A549 (cell line): Measurements from ENCODE around the gene AMACR. TPM values are rescaled to one million over a fixed set of nuclear protein-coding genes. Genes with fewer than 3 reads are reported as not detected.

ENCODE experiments used
- ATAC-seq, 2 experiments: fragments of 200-7000 bp in 1 of 2; fragments of >200 bp in 1 of 2; cut with Nextera tagmentation in 1 of 2; cut with Tn5 transposase in 1 of 2; 3 replicates each; pipeline versions ENCODE4 v1.8.0 to v1.9.1; 2018 to 2020; ENCODE audit warnings: mild to moderate bottlenecking in 1 of 2, moderate library complexity in 1 of 2
- CTCF ChIA-PET: fragments of 300-600 bp; sonication (Branson Sonifier 250); formaldehyde crosslinking; extraction: SDS; loops from one replicate; lab custom pipeline; 2021; ENCODE audit warnings: antibody characterized with exemption, inconsistent platforms; lab: Yijun Ruan, JAX
- POLR2A ChIA-PET: fragments of 350-600 bp; formaldehyde crosslinking; extraction: SDS; loops from one replicate; lab custom pipeline; 2021; ENCODE audit warnings: antibody characterized with exemption, inconsistent platforms; lab: Yijun Ruan, JAX
- DNase-seq, 2 experiments: peaks; one replicate each; pipeline versions ENCODE4 v3.0.0 to v3.0.0-alpha.2; 2011 to 2016; ENCODE audit warnings: low read depth in 1 of 2, low spot score in 1 of 2
- FAIRE-seq: peaks from 2 replicates; lab custom pipeline; 2011; peaks lifted over from hg19 to GRCh38; lab: Jason Lieb, UNC
- H3K27ac ChIP-seq, 2 experiments: fragments of >200 bp; sonication (Bioruptor Twin); formaldehyde crosslinking; 3 replicates each; pipeline ENCODE4 v1.5.1; 2016 to 2017
- H3K4me1 ChIP-seq: fragments of >200 bp; sonication (Bioruptor Twin); formaldehyde crosslinking; 3 replicates; pipeline ENCODE4 v1.6.1; 2016
- H3K4me2 ChIP-seq: fragments of >200 bp; sonication (Bioruptor Twin); formaldehyde crosslinking; 3 replicates; pipeline ENCODE4 v1.6.1; 2016
- H3K4me3 ChIP-seq: fragments of >200 bp; sonication (Bioruptor Twin); formaldehyde crosslinking; 3 replicates; pipeline ENCODE4 v1.5.1; 2016
- H3K9me3 ChIP-seq: fragments of >200 bp; sonication (Bioruptor Twin); formaldehyde crosslinking; 3 replicates; pipeline ENCODE4 v1.6.1; 2016
- BCL3 ChIP-seq: fragments of >200 bp; sonication (Bioruptor Twin); formaldehyde crosslinking; IDR thresholded peaks from 3 replicates; pipeline ENCODE4 v1.6.1; 2016
- BHLHE40 ChIP-seq: IDR thresholded peaks from 2 replicates; pipeline ENCODE4 v1.6.1; 2012; ENCODE audit warnings: low read depth, low read length, inconsistent platforms
- CHD2 ChIP-seq: fragments of 150-350 bp; IDR thresholded peaks from 2 replicates; pipeline ENCODE4 v1.6.1; 2014; ENCODE audit warnings: low read length; ENCODE audit not compliant: partially characterized antibody
- CTCF ChIP-seq: fragments of >200 bp; sonication (Bioruptor Twin); formaldehyde crosslinking; IDR thresholded peaks from 3 replicates; pipeline ENCODE4 v1.5.1; 2016
- EP300 ChIP-seq, 2 experiments: fragments of >200 bp; sonication (Bioruptor Twin); formaldehyde crosslinking; IDR thresholded peaks; 2 replicates in 1 of 2; 3 replicates in 1 of 2; pipeline ENCODE4 v1.6.1; 2016 to 2017
- ESRRA ChIP-seq: fragments of 150-350 bp; IDR thresholded peaks from 2 replicates; pipeline ENCODE4 v1.6.1; 2014; ENCODE audit warnings: mild to moderate bottlenecking, low read length, borderline replicate concordance
- FOSB ChIP-seq: fragments of 250-450 bp; sonication (Bioruptor Pico); IDR thresholded peaks from 2 replicates; pipeline ENCODE4 v1.5.0; 2020; ENCODE audit warnings: mild to moderate bottlenecking, moderate library complexity
- FOSL2 ChIP-seq, 2 experiments: fragments of 450-650 bp in 1 of 2; fragments of >200 bp in 1 of 2; sonication (Bioruptor Twin) in 1 of 2; formaldehyde crosslinking; IDR thresholded peaks; 2 replicates each; pipeline versions ENCODE4 v1.5.0 to v1.6.1; 2016 to 2020; ENCODE audit warnings: mild to moderate bottlenecking in 1 of 2, moderate library complexity in 1 of 2
- JUNB ChIP-seq: fragments of >200 bp; sonication (Bioruptor Twin); formaldehyde crosslinking; IDR thresholded peaks from 2 replicates; pipeline ENCODE4 v1.6.1; 2016
- MAFK ChIP-seq: fragments of 450-650 bp; IDR thresholded peaks from 2 replicates; pipeline ENCODE4 v1.6.1; 2014; ENCODE audit not compliant: partially characterized antibody
- MAX ChIP-seq: IDR thresholded peaks from 2 replicates; pipeline ENCODE4 v1.6.1; 2012
- NFE2L2 ChIP-seq: fragments of 150-350 bp; conservative IDR thresholded peaks from 2 replicates; pipeline ENCODE4 v1.6.1; 2014; ENCODE audit warnings: low read length
- PHF8 ChIP-seq: fragments of 200-600 bp; sonication (generic); IDR thresholded peaks from 2 replicates; pipeline ENCODE4 v1.6.1; 2016; ENCODE audit warnings: low read depth, mild to moderate bottlenecking, antibody characterized with exemption, moderate library complexity, borderline replicate concordance
- POLR2A ChIP-seq: IDR thresholded peaks from 2 replicates; pipeline ENCODE4 v1.6.1; 2012; ENCODE audit warnings: mild to moderate bottlenecking, low read length
- RAD21 ChIP-seq, 2 experiments: fragments of >200 bp in 1 of 2; sonication (Bioruptor Twin) in 1 of 2; formaldehyde crosslinking in 1 of 2; IDR thresholded peaks in 1 of 2; conservative IDR thresholded peaks in 1 of 2; 2 replicates in 1 of 2; 3 replicates in 1 of 2; pipeline ENCODE4 v1.6.1; 2012 to 2018; ENCODE audit warnings: inconsistent platforms in 1 of 2
- RARB ChIP-seq: fragments of 250-450 bp; sonication (Bioruptor Pico); IDR thresholded peaks from 2 replicates; pipeline ENCODE4 v1.8.0; 2021; ENCODE audit warnings: mild to moderate bottlenecking, moderate library complexity
- RCOR1 ChIP-seq: fragments of 150-350 bp; IDR thresholded peaks from 2 replicates; pipeline ENCODE4 v1.6.1; 2014; ENCODE audit warnings: antibody characterized with exemption, low read length, low read depth
- RFX5 ChIP-seq: fragments of 450-650 bp; IDR thresholded peaks from 2 replicates; pipeline ENCODE4 v1.7.1; 2014; ENCODE audit warnings: antibody characterized with exemption, mild to moderate bottlenecking, moderate library complexity
- RNF2 ChIP-seq: fragments of 200-600 bp; sonication (generic); IDR thresholded peaks from 2 replicates; pipeline ENCODE4 v1.6.1; 2016; ENCODE audit warnings: low read depth, mild to moderate bottlenecking, antibody characterized with exemption, moderate library complexity, borderline replicate concordance
- SREBF2 ChIP-seq: fragments of 450-650 bp; IDR thresholded peaks from 2 replicates; pipeline ENCODE4 v1.6.1; 2014; ENCODE audit warnings: mild to moderate bottlenecking, moderate library complexity
- ZC3H11A ChIP-seq: fragments of 450-650 bp; IDR thresholded peaks from 2 replicates; pipeline ENCODE4 v1.6.1; 2014; ENCODE audit warnings: antibody characterized with exemption, mild to moderate bottlenecking
- ZSCAN20 ChIP-seq: fragments of 250-450 bp; sonication (Bioruptor Pico); IDR thresholded peaks from 2 replicates; pipeline ENCODE4 v1.8.0; 2022; ENCODE audit warnings: mild to moderate bottlenecking, moderate library complexity
- WGBS: methylation state at CpG from one replicate; pipeline ENCODE4 v1.1.6; 2017; ENCODE audit errors: missing lambda C conversion rate; 5-methylcytosine and 5-hydroxymethylcytosine counted together
- polyA plus RNA-seq, 4 experiments: library from polyadenylated mRNA; depleted of rRNA in 3 of 4; stranded (reverse); fragments of >200 nt; fragmentation: RNase III in 1 of 4; extraction: RNeasy Plus Mini Kit Qiagen cat#74134 plus additional on column Dnase treatment in 1 of 4; gene quantifications; 2 replicates in 3 of 4; 3 replicates in 1 of 4; pipeline ENCODE4 v1.2.3, GENCODE V29; 2011 to 2017
- TF ChIP-seq, protein P1 (sequence below): fragments of >200 bp; sonication (Bioruptor Twin); formaldehyde crosslinking; IDR thresholded peaks from 2 replicates; pipeline ENCODE4 v1.6.1; 2016

Gene AMACR
- polyA plus RNA-seq, 2 of the 4 experiments (the other 2 are of a cell fraction) = 21.1 to 30.1 TPM

- no peak for FAIRE-seq
- no peak for TF ChIP-seq ZSCAN20
- no peak for TF ChIP-seq RARB (CRISPR knock-in tag)
- TF ChIP-seq MAX = no peak
- TF ChIP-seq BCL3 = no peak
- TF ChIP-seq RFX5 = no peak
- no peak for TF ChIP-seq EP300 (IDR thresholded peaks at IDR 0.05)
- TF ChIP-seq POLR2A = no peak
- no peak for TF ChIP-seq SREBF2
- TF ChIP-seq, protein P1, sequence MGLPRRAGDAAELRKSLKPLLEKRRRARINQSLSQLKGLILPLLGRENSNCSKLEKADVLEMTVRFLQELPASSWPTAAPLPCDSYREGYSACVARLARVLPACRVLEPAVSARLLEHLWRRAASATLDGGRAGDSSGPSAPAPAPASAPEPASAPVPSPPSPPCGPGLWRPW = no peak
- ChIA-PET CTCF (interaction anchor here (1.2 kb wide), 1 partner anchor 235 kb away, joined by 3 read pairs; no protein-coding TSS in a partner anchor), POLR2A (no interaction called here)
- DNase-seq = no peak
- Histone ChIP-seq H3K27ac (no peak overlapping the region), H3K4me2 (no peak overlapping the region), H3K4me3 (no peak overlapping the region), H3K4me1 (peaks cover 9% of the 10 kb centered on the region; the same call in 2 of the 3 replicates), H3K9me3 (no peaks in the 10 kb centered on the region)
- WGBS = 64% methylated on average over 50 of the region's 54 CpGs
- ATAC-seq = no peak
Observed at GRCh38 chr5:33937707-33938506, 69.9 kb downstream of the AMACR start.

DNA sequence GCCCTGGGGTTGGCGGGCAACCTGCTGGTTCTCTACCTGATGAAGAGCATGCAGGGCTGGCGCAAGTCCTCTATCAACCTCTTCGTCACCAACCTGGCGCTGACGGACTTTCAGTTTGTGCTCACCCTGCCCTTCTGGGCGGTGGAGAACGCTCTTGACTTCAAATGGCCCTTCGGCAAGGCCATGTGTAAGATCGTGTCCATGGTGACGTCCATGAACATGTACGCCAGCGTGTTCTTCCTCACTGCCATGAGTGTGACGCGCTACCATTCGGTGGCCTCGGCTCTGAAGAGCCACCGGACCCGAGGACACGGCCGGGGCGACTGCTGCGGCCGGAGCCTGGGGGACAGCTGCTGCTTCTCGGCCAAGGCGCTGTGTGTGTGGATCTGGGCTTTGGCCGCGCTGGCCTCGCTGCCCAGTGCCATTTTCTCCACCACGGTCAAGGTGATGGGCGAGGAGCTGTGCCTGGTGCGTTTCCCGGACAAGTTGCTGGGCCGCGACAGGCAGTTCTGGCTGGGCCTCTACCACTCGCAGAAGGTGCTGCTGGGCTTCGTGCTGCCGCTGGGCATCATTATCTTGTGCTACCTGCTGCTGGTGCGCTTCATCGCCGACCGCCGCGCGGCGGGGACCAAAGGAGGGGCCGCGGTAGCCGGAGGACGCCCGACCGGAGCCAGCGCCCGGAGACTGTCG, 70.7 kb downstream of the AMACR start:
- TF ChIP-seq ZC3H11A (no peak), RNF2 (no peak), BHLHE40 (no peak), FOSL2 (IDR thresholded peaks at IDR 0.05) (no peak), FOSL2 (CRISPR knock-in tag; IDR thresholded peaks at IDR 0.05) (no peak), RAD21 (conservative IDR thresholded peaks at IDR 0.05 in 1 of 2, IDR thresholded peaks at IDR 0.05 in 1 of 2) (no peak), RCOR1 (no peak), MAFK (no peak), JUNB (no peak), ESRRA (no peak), PHF8 (no peak), CHD2 (no peak), FOSB (CRISPR knock-in tag) (no peak), NFE2L2 (no peak), CTCF (no peak)
- TF ChIP-seq, protein P1 = no peak
- DNase-seq (no peak), FAIRE-seq (no peak), ATAC-seq (no peak)
- ChIA-PET POLR2A (no interaction called here), CTCF (no interaction called here)
- H3K27ac ChIP-seq = no peak overlapping the region
- no peaks in the 10 kb centered on the region for H3K9me3 ChIP-seq
- WGBS = 74% methylated on average over 49 of the region's 54 CpGs
- peaks cover 9% of the 10 kb centered on the region; the same call in 2 of the 3 replicates for H3K4me1 ChIP-seq
- H3K4me2 ChIP-seq = no peak overlapping the region
- H3K4me3 ChIP-seq = no peak overlapping the region
